A549 (cell line): ENCODE measurements around the gene SKAP1.

Source experiments
- CBX8 ChIP-seq: fragments of 200-600 bp; sonication (generic); IDR thresholded peaks from 2 replicates; pipeline ENCODE4 v1.6.1; 2016
- RAD21 ChIP-seq, 2 experiments: fragments of >200 bp in 1 of 2; sonication (Bioruptor Twin) in 1 of 2; formaldehyde crosslinking in 1 of 2; IDR thresholded peaks in 1 of 2; conservative IDR thresholded peaks in 1 of 2; 2 replicates in 1 of 2; 3 replicates in 1 of 2; pipeline ENCODE4 v1.6.1; 2012 to 2018; ENCODE audit warnings: inconsistent platforms in 1 of 2

GRCh38 chr17:48175692-48176470 is 254.1 kb downstream of the SKAP1 start:
- TF ChIP-seq RAD21 (conservative IDR thresholded peaks at IDR 0.05 in 1 of 2, IDR thresholded peaks at IDR 0.05 in 1 of 2) (no peak), CBX8 (no peak)
